NT2/D1 (cell line): Measurements from ENCODE around the gene WNT9B.

Source experiments
- DNase-seq: peaks from one replicate; pipeline ENCODE4 v3.0.0-alpha.2; 2011; ENCODE audit warnings: low read depth, low spot score
- H3K27me3 ChIP-seq: 2 replicates; pipeline ENCODE4 v1.6.0; 2011; ENCODE audit warnings: mild to moderate bottlenecking; ENCODE audit not compliant: insufficient read length, insufficient read depth
- H3K36me3 ChIP-seq: 2 replicates; pipeline ENCODE4 v1.6.1; 2011; ENCODE audit warnings: mild to moderate bottlenecking, low read length, mixed read lengths; ENCODE audit not compliant: insufficient read depth, insufficient read length
- H3K4me1 ChIP-seq: 2 replicates; pipeline ENCODE4 v1.5.1; 2011; ENCODE audit not compliant: insufficient read depth, insufficient read length
- H3K4me3 ChIP-seq: 2 replicates; pipeline ENCODE4 v1.5.1; 2011; ENCODE audit warnings: low read depth; ENCODE audit not compliant: insufficient read length
- H3K9ac ChIP-seq: 2 replicates; pipeline ENCODE4 v1.6.0; 2011; ENCODE audit warnings: low read depth; ENCODE audit not compliant: insufficient read length
- H3K9me3 ChIP-seq: 2 replicates; pipeline ENCODE4 v1.5.1; 2011; ENCODE audit warnings: mild to moderate bottlenecking, low read length; ENCODE audit not compliant: insufficient read depth
- SUZ12 ChIP-seq: IDR thresholded peaks from 2 replicates; pipeline ENCODE4 v1.6.1; 2011; ENCODE audit not compliant: insufficient read length, insufficient read depth; ENCODE audit errors: extremely low read depth
- YY1 ChIP-seq: IDR thresholded peaks from 2 replicates; pipeline ENCODE4 v1.6.1; 2011; ENCODE audit not compliant: insufficient read length, insufficient read depth
- ZNF274 ChIP-seq: IDR thresholded peaks from 2 replicates; pipeline ENCODE4 v1.6.1; 2011; ENCODE audit warnings: mild to moderate bottlenecking, low read depth, low read length

Gene WNT9B

DNA sequence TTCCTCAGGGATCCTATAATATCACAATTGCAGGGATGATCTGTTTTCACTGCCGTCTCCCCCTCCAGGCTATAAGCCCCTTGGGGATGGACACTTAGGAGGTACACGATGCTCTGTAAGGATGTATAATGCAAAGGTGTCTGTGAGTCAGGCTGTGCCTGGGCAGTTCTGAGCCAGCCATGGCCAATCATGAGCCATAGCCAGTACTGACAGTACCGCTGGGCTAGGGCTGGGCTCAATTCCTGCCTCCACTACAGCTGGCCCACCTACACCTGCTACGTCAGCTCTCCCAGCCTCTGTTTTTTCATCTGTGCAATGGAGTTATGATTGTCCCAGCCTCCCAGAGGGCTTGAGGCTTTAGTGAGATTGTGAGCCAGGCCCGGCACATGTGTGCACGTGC, 2.8 kb upstream of the WNT9B start:
- DNase-seq, result no peak
- no peak overlapping the region for H3K4me3 ChIP-seq
- no peak overlapping the region for H3K9ac ChIP-seq
- TF ChIP-seq SUZ12, result no peak
- no peak for TF ChIP-seq ZNF274
- no peak for TF ChIP-seq YY1
- peaks cover 9% of the 10 kb centered on the region for H3K4me1 ChIP-seq
- H3K36me3 ChIP-seq, result no peaks in the 10 kb centered on the region
- peaks cover 5% of the 10 kb centered on the region for H3K9me3 ChIP-seq
- H3K27me3 ChIP-seq, result peaks cover 64% of the 10 kb centered on the region

DNA sequence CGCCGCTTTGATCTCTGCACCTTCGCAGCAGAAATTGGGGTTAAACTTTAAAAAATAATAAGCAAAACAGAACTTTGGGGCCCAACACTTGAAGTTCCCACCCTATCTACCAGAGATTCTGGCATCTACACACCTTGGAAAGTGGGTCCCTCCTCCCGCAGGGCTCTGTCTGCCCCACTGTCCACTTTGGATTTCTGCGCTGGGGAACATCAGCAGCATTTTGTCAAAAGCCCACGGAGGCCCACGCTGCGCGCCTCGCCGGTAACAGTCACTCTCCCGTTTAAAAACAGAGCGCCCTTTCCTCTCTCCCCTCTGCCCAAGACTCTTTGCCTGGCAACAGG, 725 bp upstream of the WNT9B start:
- H3K4me3 ChIP-seq, result peak overlapping the region; percentile 51
- no peaks in the 10 kb centered on the region for H3K9me3 ChIP-seq
- H3K36me3 ChIP-seq, result no peaks in the 10 kb centered on the region
- H3K27me3 ChIP-seq, result peaks cover 64% of the 10 kb centered on the region
- no peak for TF ChIP-seq YY1
- TF ChIP-seq ZNF274, result no peak
- TF ChIP-seq SUZ12, result no peak
- no peak for DNase-seq
- H3K4me1 ChIP-seq, result peaks cover 16% of the 10 kb centered on the region
- H3K9ac ChIP-seq, result peak overlapping the region; percentile 17

DNA sequence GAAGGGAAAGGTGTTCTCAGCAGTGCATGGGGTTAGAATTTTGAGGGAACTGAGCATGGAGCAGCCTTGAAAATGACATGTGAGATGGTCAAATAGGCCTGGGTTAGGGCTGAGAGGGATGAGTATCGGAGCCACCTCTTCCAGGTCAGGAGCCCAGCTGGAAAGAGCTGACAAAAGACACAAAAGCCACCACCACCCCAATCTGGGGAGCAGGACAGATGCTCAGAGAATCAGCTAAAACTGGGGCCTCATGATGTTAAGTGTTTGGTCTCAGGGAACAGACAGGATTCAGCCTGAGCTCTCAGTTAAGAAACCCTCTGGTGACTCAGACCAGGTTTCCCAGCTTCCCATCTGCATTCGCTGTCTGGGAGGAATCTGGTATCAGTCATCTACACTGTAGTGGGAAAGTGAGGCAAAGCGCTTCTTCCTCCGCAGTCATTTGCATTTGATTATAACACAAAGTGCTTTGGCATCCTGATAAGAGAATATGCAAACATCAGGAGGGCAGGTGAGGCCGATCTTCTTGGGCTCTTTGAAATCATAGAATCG, 2.6 kb downstream of the WNT9B start:
- H3K9me3 ChIP-seq, result no peaks in the 10 kb centered on the region
- DNase-seq, result no peak
- peaks cover 16% of the 10 kb centered on the region for H3K4me1 ChIP-seq
- no peaks in the 10 kb centered on the region for H3K36me3 ChIP-seq
- no peak for TF ChIP-seq YY1
- H3K27me3 ChIP-seq, result peaks cover 38% of the 10 kb centered on the region
- no peak overlapping the region for H3K4me3 ChIP-seq
- H3K9ac ChIP-seq, result no peak overlapping the region

DNA sequence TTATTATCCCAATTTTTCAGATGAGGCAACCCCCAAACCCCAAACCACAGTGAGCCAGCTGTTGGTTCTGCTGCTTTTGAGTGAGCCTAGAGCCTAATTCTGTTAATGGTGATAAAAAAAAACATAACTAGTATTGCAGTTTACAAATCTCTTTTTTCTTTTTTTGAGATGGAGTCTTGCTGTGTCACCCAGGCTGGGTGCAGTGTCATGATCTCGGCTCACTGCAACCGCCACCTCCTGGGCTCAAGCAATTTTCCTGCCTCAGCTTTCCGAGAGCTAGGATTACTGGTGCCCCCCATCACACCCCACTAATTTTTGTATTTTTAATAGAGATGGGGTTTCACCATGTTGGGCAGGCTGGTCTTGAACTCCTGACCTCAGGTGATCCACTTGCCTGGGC, 3.1 kb downstream of the WNT9B start:
- Histone ChIP-seq H3K36me3 (no peaks in the 10 kb centered on the region), H3K9ac (no peak overlapping the region), H3K9me3 (no peaks in the 10 kb centered on the region), H3K4me3 (no peak overlapping the region), H3K4me1 (peaks cover 16% of the 10 kb centered on the region), H3K27me3 (peaks cover 33% of the 10 kb centered on the region)
- no peak for DNase-seq
- TF ChIP-seq ZNF274, result no peak
- no peak for TF ChIP-seq SUZ12
- no peak for TF ChIP-seq YY1

DNA sequence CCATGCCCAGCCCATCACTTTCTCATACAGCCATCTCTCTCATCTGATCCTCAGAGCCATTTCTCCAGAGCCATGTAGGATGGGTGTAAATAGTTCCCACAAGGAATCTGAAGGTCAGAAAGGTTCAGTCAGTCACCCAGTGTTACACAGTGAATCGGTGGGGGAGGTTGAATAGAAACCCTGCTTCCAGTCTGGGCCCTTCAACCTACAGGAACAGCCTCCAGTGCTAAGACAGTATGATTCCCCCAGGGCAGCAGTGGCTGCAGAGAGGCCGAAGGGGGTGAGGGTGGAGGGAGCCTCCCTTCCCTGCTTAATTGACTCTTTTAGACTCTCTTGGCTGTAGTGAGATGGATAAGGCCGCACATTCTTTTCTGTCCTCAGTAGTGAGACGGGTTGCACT, 3.6 kb downstream of the WNT9B start:
- H3K9ac ChIP-seq, result no peak overlapping the region
- H3K4me1 ChIP-seq, result peaks cover 16% of the 10 kb centered on the region
- TF ChIP-seq YY1 (no peak), SUZ12 (no peak), ZNF274 (no peak)
- H3K27me3 ChIP-seq, result peaks cover 28% of the 10 kb centered on the region
- DNase-seq, result no peak
- no peaks in the 10 kb centered on the region for H3K9me3 ChIP-seq
- H3K4me3 ChIP-seq, result no peak overlapping the region
- H3K36me3 ChIP-seq, result no peaks in the 10 kb centered on the region

DNA sequence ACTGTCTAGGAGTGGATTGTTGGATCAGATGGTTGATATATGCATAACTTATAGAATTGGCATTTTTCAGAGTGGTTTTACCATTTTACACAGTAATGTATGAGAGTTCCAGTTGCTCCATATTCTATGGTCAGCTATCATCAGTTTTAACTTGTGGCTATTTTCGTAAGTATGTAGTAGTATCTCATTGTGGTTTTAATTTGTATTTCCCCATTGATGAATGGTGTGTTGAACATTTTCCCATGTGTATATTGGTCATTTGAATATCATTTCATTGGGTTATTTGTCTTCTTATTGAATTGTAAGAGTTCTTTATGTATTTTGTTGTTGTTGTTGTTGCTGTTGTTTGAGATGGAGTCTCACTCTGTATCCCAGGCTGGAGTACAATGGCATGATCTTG, 6.2 kb downstream of the WNT9B start:
- Histone ChIP-seq H3K9me3 (no peaks in the 10 kb centered on the region), H3K4me1 (peaks cover 11% of the 10 kb centered on the region), H3K4me3 (no peak overlapping the region), H3K36me3 (no peaks in the 10 kb centered on the region), H3K27me3 (peaks cover 6% of the 10 kb centered on the region), H3K9ac (no peak overlapping the region)
- TF ChIP-seq SUZ12 (no peak), YY1 (no peak), ZNF274 (no peak)
- DNase-seq, result no peak

DNA sequence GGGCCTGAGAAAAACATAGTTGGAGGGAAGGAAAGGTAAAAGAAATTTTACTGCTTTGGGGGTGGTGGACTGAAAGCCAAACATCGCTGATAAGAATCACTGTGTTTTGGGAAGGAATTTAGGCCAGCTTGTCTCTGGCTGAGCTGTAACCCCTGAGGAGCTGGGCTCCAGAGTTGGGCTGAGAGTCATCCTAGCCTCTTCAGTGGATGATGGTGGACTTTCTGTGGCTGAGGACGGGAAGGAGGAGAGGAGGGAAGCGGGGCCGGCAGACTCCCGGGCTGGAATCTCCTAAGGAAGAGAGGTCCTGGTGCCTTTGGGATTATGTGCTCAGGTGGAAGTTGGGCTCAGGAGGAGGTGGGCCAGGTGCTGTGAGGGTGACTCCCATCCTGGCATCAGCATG, 8.6 kb downstream of the WNT9B start:
- Histone ChIP-seq H3K4me3 (no peak overlapping the region), H3K27me3 (no peaks in the 10 kb centered on the region), H3K9me3 (no peaks in the 10 kb centered on the region), H3K36me3 (no peaks in the 10 kb centered on the region), H3K9ac (no peak overlapping the region), H3K4me1 (peaks cover 11% of the 10 kb centered on the region)
- DNase-seq, result no peak
- no peak for TF ChIP-seq YY1
- no peak for TF ChIP-seq SUZ12
- no peak for TF ChIP-seq ZNF274

DNA sequence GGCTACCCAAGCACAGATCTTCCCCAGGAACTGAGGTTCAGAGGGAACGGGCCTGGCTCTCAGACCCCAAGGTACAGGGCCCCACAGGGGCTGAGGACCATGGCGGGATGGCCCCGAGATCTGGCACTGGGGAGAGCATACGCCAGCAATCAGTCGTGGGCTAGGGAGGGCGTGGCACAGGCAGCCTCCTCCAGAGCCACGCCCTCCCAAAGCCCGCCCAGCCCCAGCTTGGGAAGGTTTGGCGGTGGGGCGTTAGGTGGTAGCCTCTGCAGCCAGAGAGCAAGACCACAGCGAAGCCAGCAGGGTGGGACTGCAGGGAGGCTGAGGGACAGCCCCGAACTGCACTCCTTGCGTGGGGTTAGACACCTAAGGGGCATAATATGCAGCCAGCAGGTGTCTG, 11.6 kb downstream of the WNT9B start:
- no peak for DNase-seq
- Histone ChIP-seq H3K9ac (peak overlapping the region; percentile 50), H3K9me3 (no peaks in the 10 kb centered on the region), H3K4me1 (peaks cover 15% of the 10 kb centered on the region), H3K36me3 (no peaks in the 10 kb centered on the region), H3K27me3 (no peaks in the 10 kb centered on the region), H3K4me3 (no peak overlapping the region)
- no peak for TF ChIP-seq SUZ12
- TF ChIP-seq YY1, result no peak
- TF ChIP-seq ZNF274, result no peak
